Fibroblast of the aortic adventitia (primary cell): ENCODE results near the gene MEF2D. TPM values are rescaled to one million over a fixed set of nuclear protein-coding genes. Genes with fewer than 3 reads are reported as not detected.

Source experiments
- DNase-seq: peaks from one replicate; pipeline ENCODE4 v3.0.0-alpha.2; 2010; ENCODE audit warnings: low read depth
- H3K4me3 ChIP-seq: 2 replicates; pipeline ENCODE4 v1.5.1; 2011; ENCODE audit warnings: low read depth, mild to moderate bottlenecking, control low read depth, low read length, moderate library complexity
- total RNA-seq: library from RNA; depleted of rRNA; stranded (reverse); fragments of >200 nt; gene quantifications from 2 replicates; pipeline ENCODE4 v1.2.3, GENCODE V29; 2012; ENCODE audit warnings: low replicate concordance
- TF ChIP-seq, protein P1 (sequence below): IDR thresholded peaks from 2 replicates; pipeline ENCODE4 v1.5.1; 2011; ENCODE audit warnings: mild to moderate bottlenecking, low read length, control low read depth, inconsistent platforms; ENCODE audit not compliant: insufficient read depth

MEF2D gene
- total RNA-seq, 1 donor: 11.6 TPM

DNA sequence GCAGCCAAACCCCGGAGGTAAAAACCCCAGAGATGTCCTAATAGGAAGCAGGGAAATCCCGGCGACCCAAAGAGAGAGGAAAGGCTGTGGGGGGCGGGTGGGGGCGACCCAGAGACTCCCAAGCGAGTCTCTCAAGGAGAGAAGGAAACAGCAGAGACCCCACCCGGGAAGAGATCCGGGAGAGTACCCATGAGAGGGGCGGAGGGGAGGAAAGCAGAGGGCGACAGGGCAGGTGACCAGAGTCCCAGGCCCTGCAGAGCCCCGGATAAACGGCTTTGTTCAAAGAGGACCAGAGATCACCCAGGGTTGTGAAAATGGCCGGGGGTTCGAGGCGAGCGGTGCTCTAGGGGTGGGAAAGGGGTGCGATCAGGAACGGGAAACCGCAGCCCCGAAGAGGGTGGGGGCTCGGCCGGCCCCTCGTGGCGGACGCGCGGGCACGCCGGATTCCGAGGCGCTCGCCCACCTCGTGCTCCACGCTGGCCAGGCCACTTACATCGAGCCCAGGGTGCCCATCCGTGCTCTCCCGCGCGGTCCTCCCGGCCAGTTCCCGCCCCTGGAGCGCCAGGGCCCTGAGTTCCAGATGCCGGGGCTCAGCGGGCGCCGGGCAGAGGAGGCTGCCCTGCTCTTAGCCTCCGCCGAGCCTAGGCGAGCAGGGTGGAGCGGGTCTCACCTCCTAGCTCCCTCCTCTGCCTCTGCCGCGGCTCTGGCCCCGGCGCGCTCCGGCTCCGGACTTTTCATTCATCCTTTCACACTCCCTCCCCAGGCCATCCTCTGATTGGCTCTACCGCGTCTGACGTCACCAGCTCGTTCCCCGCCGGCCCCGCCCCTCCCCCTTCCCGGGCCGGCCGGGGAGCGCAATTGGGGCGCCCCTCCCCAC lies 79.3 kb downstream of the MEF2D start:
- no peak overlapping the region for H3K4me3 ChIP-seq
- DNase-seq: peak; percentile 58

DNA sequence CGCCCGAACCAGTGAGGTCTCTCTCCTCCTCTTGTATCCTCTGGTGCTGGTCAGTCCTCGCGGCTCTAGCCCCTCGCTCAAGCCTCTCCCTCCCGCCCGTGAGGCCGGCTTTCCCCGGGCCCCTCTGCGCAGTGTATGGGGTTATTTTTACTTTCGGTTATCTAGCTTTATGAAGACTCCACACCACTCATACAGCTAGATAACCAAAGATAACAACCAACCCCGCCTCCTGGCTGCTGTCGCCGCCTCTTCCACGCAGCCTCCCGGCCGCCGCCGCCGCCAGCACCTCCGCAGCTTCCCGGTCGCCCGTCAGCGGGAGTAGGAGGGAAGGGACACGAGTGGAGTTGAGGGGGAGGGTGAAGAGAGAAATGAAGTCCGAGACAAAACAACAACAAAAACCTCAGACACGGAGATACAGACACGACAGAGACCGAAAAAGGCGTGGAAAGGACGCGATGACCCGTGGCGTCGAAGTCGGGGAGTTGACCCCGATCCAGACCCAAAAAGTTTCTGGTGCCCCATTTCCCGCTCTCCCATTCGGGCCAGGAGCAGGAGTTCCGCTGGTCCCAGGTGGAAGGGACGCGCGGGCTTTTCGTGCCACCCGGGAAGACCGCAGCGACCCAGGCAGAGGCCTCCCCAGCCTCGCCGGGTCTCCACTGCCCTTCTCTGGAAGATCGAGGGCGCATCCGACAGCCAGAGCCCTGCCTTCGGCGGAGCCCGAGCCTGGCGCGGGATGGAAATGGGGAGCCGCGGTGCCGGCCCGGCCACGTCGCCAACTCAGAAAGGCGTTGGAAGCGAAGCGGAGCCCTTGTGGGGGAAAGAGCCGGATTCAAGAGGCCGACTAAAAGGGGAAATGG lies 80.1 kb downstream of the MEF2D start:
- H3K4me3 ChIP-seq: no peak overlapping the region
- TF ChIP-seq, protein P1, sequence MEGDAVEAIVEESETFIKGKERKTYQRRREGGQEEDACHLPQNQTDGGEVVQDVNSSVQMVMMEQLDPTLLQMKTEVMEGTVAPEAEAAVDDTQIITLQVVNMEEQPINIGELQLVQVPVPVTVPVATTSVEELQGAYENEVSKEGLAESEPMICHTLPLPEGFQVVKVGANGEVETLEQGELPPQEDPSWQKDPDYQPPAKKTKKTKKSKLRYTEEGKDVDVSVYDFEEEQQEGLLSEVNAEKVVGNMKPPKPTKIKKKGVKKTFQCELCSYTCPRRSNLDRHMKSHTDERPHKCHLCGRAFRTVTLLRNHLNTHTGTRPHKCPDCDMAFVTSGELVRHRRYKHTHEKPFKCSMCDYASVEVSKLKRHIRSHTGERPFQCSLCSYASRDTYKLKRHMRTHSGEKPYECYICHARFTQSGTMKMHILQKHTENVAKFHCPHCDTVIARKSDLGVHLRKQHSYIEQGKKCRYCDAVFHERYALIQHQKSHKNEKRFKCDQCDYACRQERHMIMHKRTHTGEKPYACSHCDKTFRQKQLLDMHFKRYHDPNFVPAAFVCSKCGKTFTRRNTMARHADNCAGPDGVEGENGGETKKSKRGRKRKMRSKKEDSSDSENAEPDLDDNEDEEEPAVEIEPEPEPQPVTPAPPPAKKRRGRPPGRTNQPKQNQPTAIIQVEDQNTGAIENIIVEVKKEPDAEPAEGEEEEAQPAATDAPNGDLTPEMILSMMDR: no peak
- DNase-seq: no peak

More for the DNA sequence above, 79.3 kb downstream of the MEF2D start:
- TF ChIP-seq, protein P1: no peak

DNA sequence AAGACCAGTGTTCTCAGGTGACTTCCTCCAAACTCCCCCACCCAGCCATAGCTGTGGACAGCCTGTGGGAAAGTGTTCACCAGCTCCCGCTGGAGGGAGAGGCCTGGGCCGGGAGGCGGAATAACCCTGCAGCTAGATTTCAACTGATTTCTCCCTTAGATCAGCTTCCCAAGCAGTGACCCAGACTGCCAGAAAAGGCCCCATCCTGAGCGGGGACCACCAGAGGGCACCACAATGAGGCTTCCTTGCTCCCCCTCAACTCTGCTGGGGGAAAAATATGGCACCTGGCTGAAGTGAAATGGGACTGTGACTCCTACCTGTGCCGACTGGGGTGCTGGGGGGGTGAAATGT lies 80.7 kb downstream of the MEF2D start:
- TF ChIP-seq, protein P1: no peak
- no peak for DNase-seq
- H3K4me3 ChIP-seq: no peak overlapping the region

DNA sequence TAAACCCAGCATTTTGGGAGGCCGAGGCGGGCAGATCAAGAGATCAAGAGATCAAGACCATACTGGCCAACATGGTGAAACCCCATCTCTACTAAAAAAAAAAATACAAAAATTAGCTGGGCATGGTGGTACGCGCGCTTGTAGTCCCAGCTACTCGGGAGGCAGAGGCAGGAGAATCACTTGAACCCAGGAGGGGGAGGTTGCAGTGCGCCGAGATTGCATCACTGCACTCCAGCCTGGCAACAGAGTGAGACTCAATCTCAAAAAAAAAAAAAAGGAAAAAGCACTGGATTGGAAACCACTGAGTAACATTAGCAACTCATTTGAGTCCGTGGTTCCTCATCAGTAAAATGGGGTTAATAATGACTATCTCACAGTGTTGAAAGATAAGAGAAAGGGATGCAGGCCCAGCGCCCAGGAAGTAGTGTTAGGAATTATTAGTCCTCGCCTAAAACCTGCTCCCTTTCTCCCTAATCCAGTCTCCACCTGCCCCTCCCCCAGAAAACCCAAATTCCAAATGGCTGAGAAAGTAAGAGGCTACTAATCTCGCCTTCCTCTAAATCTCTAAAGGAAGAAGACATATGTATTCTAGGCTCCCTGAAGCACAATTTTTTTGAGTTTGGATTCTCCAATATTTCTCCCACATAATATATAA lies 82.0 kb downstream of the MEF2D start:
- TF ChIP-seq, protein P1: no peak
- no peak overlapping the region for H3K4me3 ChIP-seq
- no peak for DNase-seq

DNA sequence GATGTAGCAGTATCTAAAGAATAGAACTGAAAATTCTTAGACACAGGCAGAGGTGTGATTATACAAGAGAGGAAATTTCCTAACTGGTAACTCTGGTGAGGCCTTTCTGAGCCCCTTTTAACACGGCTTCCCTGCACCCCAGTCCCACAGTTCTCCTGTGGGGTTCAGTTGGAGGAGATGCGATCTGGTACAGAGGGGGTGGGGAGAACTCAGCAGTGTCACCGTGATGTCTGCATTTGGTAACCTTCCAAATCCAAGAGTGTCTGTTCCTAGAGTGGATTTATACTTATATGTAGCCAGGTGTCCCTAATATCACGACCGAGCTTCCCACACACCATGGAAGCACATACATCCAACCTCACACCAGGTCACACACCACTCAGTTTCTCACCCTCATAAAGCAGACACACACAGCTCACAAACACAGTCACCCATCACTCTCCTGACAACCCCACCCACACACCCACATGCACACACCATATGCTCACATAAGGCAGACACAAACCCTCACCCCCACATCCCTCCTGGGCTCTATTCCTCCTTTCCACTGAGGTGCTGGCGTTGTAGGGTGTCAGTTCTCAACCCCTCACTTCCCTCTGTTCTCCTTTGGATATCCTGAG lies 83.1 kb downstream of the MEF2D start:
- no peak for DNase-seq
- TF ChIP-seq, protein P1: no peak
- H3K4me3 ChIP-seq: no peak overlapping the region

DNA sequence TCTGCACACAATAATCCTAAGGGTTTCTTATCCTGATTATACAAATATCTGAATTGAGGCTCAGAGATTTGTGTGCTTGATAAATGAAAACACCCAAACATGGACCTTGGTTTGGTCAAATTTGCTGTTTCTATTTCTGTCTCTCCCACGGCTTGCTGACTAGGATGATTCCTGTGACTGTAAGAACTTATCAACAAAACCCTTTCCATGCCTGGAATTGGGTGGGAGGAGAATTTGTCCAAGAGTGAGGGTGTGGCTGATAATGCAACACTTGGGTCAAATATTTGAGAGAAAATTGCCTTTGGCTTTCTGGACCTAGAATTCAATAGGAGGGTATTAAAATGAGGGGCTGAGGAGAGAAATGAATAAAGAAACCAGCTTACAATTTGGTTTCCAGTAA lies 83.6 kb downstream of the MEF2D start:
- no peak overlapping the region for H3K4me3 ChIP-seq
- TF ChIP-seq, protein P1: no peak
- no peak for DNase-seq
